HCT116 (cell line): ENCODE measurements around the gene MEF2D.

ENCODE experiments used
- EZH2 ChIP-seq: fragments of 200-600 bp; sonication (generic); IDR thresholded peaks from 2 replicates; pipeline ENCODE4 v1.6.1; 2017; ENCODE audit warnings: antibody characterized with exemption, mixed run types
- MAX ChIP-seq: IDR thresholded peaks from 2 replicates; pipeline ENCODE4 v1.6.1; 2012
- POLR2A ChIP-seq: IDR thresholded peaks from 2 replicates; pipeline ENCODE4 v1.7.0; 2011; ENCODE audit warnings: borderline replicate concordance; ENCODE audit not compliant: insufficient read depth, insufficient read length; ENCODE audit errors: extremely low read depth
- YY1 ChIP-seq: IDR thresholded peaks from 2 replicates; pipeline ENCODE4 v1.6.1; 2011; ENCODE audit warnings: low read length, low read depth, moderate library complexity, mild to moderate bottlenecking; ENCODE audit not compliant: insufficient replicate concordance; ENCODE audit errors: extremely low read depth
- TF ChIP-seq, protein P1 (sequence below): IDR thresholded peaks from 2 replicates; pipeline ENCODE4 v1.6.1; 2012; ENCODE audit warnings: low read depth
- TF ChIP-seq, protein P2 (sequence below), 3 experiments: fragments of 200-600 bp in 1 of 3; sonication (generic) in 1 of 3; IDR thresholded peaks in 2 of 3; conservative IDR thresholded peaks in 1 of 3; 2 replicates each; pipeline ENCODE4 v1.5.1; 2012 to 2017; ENCODE audit warnings: low read depth in 2 of 3, low read length in 2 of 3, antibody characterized with exemption in 1 of 3, borderline replicate concordance in 1 of 3, control low read depth in 1 of 3, mild to moderate bottlenecking in 1 of 3, mixed read lengths in 1 of 3, mixed run types in 1 of 3, moderate library complexity in 1 of 3; ENCODE audit not compliant: insufficient read depth in 1 of 3

DNA sequence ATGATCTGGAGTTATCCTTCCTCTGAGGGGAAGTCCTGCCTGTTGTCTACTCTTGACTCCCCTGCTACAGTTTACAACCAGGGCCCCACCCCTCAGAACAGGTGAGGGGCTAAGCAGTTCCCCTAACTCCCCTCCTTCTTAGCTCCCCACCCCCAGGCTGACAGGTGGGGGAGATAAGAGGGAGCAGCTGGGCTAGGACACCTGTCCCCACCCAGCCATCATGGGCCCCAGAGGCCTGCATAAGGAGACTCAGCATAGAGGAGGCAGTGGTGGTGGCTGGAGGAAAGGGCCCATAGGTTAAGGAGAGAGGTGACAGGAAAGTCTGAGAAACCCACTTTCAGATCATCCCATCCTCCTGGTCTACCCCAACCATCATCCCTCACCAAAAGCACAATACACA, 6.8 kb downstream of the MEF2D start:
- TF ChIP-seq, protein P1, sequence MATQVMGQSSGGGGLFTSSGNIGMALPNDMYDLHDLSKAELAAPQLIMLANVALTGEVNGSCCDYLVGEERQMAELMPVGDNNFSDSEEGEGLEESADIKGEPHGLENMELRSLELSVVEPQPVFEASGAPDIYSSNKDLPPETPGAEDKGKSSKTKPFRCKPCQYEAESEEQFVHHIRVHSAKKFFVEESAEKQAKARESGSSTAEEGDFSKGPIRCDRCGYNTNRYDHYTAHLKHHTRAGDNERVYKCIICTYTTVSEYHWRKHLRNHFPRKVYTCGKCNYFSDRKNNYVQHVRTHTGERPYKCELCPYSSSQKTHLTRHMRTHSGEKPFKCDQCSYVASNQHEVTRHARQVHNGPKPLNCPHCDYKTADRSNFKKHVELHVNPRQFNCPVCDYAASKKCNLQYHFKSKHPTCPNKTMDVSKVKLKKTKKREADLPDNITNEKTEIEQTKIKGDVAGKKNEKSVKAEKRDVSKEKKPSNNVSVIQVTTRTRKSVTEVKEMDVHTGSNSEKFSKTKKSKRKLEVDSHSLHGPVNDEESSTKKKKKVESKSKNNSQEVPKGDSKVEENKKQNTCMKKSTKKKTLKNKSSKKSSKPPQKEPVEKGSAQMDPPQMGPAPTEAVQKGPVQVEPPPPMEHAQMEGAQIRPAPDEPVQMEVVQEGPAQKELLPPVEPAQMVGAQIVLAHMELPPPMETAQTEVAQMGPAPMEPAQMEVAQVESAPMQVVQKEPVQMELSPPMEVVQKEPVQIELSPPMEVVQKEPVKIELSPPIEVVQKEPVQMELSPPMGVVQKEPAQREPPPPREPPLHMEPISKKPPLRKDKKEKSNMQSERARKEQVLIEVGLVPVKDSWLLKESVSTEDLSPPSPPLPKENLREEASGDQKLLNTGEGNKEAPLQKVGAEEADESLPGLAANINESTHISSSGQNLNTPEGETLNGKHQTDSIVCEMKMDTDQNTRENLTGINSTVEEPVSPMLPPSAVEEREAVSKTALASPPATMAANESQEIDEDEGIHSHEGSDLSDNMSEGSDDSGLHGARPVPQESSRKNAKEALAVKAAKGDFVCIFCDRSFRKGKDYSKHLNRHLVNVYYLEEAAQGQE, result no peak
- TF ChIP-seq, protein P2, sequence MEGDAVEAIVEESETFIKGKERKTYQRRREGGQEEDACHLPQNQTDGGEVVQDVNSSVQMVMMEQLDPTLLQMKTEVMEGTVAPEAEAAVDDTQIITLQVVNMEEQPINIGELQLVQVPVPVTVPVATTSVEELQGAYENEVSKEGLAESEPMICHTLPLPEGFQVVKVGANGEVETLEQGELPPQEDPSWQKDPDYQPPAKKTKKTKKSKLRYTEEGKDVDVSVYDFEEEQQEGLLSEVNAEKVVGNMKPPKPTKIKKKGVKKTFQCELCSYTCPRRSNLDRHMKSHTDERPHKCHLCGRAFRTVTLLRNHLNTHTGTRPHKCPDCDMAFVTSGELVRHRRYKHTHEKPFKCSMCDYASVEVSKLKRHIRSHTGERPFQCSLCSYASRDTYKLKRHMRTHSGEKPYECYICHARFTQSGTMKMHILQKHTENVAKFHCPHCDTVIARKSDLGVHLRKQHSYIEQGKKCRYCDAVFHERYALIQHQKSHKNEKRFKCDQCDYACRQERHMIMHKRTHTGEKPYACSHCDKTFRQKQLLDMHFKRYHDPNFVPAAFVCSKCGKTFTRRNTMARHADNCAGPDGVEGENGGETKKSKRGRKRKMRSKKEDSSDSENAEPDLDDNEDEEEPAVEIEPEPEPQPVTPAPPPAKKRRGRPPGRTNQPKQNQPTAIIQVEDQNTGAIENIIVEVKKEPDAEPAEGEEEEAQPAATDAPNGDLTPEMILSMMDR (IDR thresholded peaks at IDR 0.05 in 2 of 3, conservative IDR thresholded peaks at IDR 0.05 in 1 of 3; ENCODE audit: borderline replicate concordance in 1 of 3, insufficient read depth in 1 of 3, low read depth in 2 of 3, low read length in 2 of 3), result no peak
- TF ChIP-seq POLR2A (no peak), EZH2 (no peak), MAX (no peak), YY1 (no peak)
